Trophoblast cell (in vitro differentiated cells and primary cell): ENCODE results near the gene LIME1.

Experiments used
- DNase-seq, 2 donors: peaks; one replicate each; pipeline ENCODE4 v3.0.0-alpha.2; 2016
- H2AFZ ChIP-seq: 2 replicates; pipeline ENCODE4 v1.6.1; 2013; ENCODE audit warnings: low read length, moderate library complexity, mild to moderate bottlenecking; ENCODE audit not compliant: insufficient read depth, poor library complexity
- H2AK5ac ChIP-seq: 2 replicates; pipeline ENCODE4 v1.6.1; 2013; ENCODE audit warnings: mild to moderate bottlenecking, low read length
- H2BK120ac ChIP-seq: 2 replicates; pipeline ENCODE4 v1.6.1; 2013; ENCODE audit warnings: low read length, mild to moderate bottlenecking, moderate library complexity; ENCODE audit not compliant: insufficient read depth, poor library complexity
- H2BK12ac ChIP-seq: 2 replicates; pipeline ENCODE4 v1.6.1; 2013; ENCODE audit warnings: mild to moderate bottlenecking, low read length, moderate library complexity
- H2BK5ac ChIP-seq: 2 replicates; pipeline ENCODE4 v1.6.1; 2013; ENCODE audit warnings: low read length, low read depth, moderate library complexity, mild to moderate bottlenecking; ENCODE audit not compliant: poor library complexity
- H3K14ac ChIP-seq: 2 replicates; pipeline ENCODE4 v1.6.1; 2013; ENCODE audit warnings: mild to moderate bottlenecking, low read length
- H3K18ac ChIP-seq: 2 replicates; pipeline ENCODE4 v1.6.1; 2013; ENCODE audit warnings: mild to moderate bottlenecking, low read length
- H3K23ac ChIP-seq: 2 replicates; pipeline ENCODE4 v1.6.1; 2013; ENCODE audit warnings: low read length
- H3K27ac ChIP-seq: 2 replicates; pipeline ENCODE4 v1.5.1; 2013; ENCODE audit warnings: low read depth, mild to moderate bottlenecking, inconsistent platforms, low read length, moderate library complexity
- H3K27me3 ChIP-seq: 2 replicates; pipeline ENCODE4 v1.6.1; 2013; ENCODE audit warnings: inconsistent platforms, mild to moderate bottlenecking, low read length, moderate library complexity; ENCODE audit not compliant: insufficient read depth
- H3K36me3 ChIP-seq, 2 experiments: 1 replicate in 1 of 2; 2 replicates in 1 of 2; pipeline ENCODE4 v1.6.1; 2013; ENCODE audit warnings: low read length in 2 of 2, mild to moderate bottlenecking in 2 of 2, moderate library complexity in 1 of 2; ENCODE audit not compliant: insufficient read depth in 2 of 2, control insufficient read depth in 1 of 2
- H3K4ac ChIP-seq: 2 replicates; pipeline ENCODE4 v1.6.1; 2013; ENCODE audit warnings: low read depth, mild to moderate bottlenecking, low read length, moderate library complexity
- H3K4me1 ChIP-seq, 2 experiments: 1 replicate in 1 of 2; 2 replicates in 1 of 2; pipeline ENCODE4 v1.6.1; 2013; ENCODE audit warnings: low read length in 2 of 2, mild to moderate bottlenecking in 2 of 2, moderate library complexity in 1 of 2; ENCODE audit not compliant: insufficient read depth in 2 of 2, control insufficient read depth in 1 of 2
- H3K4me2 ChIP-seq: 2 replicates; pipeline ENCODE4 v1.6.1; 2013; ENCODE audit warnings: inconsistent platforms, mild to moderate bottlenecking, low read length, moderate library complexity
- H3K4me3 ChIP-seq: 2 replicates; pipeline ENCODE4 v1.5.1; 2013; ENCODE audit warnings: mild to moderate bottlenecking, low read depth, low read length, inconsistent platforms
- H3K79me1 ChIP-seq: one replicate; pipeline ENCODE4 v1.6.1; 2013; ENCODE audit warnings: low read length
- H3K79me2 ChIP-seq: 2 replicates; pipeline ENCODE4 v1.6.1; 2013; ENCODE audit warnings: low read length, mild to moderate bottlenecking; ENCODE audit not compliant: control insufficient read depth, insufficient read depth, poor library complexity
- H3K9ac ChIP-seq: 2 replicates; pipeline ENCODE4 v1.6.1; 2013; ENCODE audit warnings: mild to moderate bottlenecking, low read length
- H3K9me3 ChIP-seq: 2 replicates; pipeline ENCODE4 v1.6.1; 2013; ENCODE audit warnings: low read depth, mild to moderate bottlenecking, control low read depth, inconsistent platforms, low read length; ENCODE audit not compliant: insufficient read depth
- H4K12ac ChIP-seq: 2 replicates; pipeline ENCODE4 v1.6.1; 2013; ENCODE audit warnings: low read depth, mild to moderate bottlenecking, low read length, moderate library complexity
- H4K8ac ChIP-seq: 2 replicates; pipeline ENCODE4 v1.6.1; 2013; ENCODE audit warnings: low read depth, mild to moderate bottlenecking, low read length, moderate library complexity
- H4K91ac ChIP-seq: one replicate; pipeline ENCODE4 v1.6.1; 2013; ENCODE audit warnings: low read depth, mild to moderate bottlenecking, low read length, moderate library complexity
- WGBS: extraction: QIAGEN DNeasy Blood & Tissue Kit; methylation state at CpG from one replicate; pipeline ENCODE4 v1.1.7; 2013; ENCODE audit warnings: missing lambda C conversion rate; ENCODE audit not compliant: insufficient read length, insufficient coverage; ENCODE audit errors: extremely low coverage; 5-methylcytosine and 5-hydroxymethylcytosine counted together

LIME1 gene

GRCh38 chr20:63737945-63738686 lies 1.7 kb downstream of the LIME1 start:
- H2BK120ac ChIP-seq = no peak overlapping the region
- no peak overlapping the region for H3K9ac ChIP-seq
- no peak overlapping the region for H4K91ac ChIP-seq
- DNase-seq = peak; percentile 23 to 35
- H3K4ac ChIP-seq = no peak overlapping the region
- no peak overlapping the region for H3K27ac ChIP-seq
- H2BK12ac ChIP-seq = no peak overlapping the region
- H4K8ac ChIP-seq = no peak overlapping the region
- H3K4me2 ChIP-seq = peak overlapping the region; percentile 95
- H2AK5ac ChIP-seq = no peak overlapping the region
- no peaks in the 10 kb centered on the region for H3K27me3 ChIP-seq
- no peaks in the 10 kb centered on the region for H3K9me3 ChIP-seq
- peaks cover 15% of the 10 kb centered on the region for H3K79me1 ChIP-seq
- H3K23ac ChIP-seq = no peak overlapping the region
- H2AFZ ChIP-seq = no peak overlapping the region
- no peak overlapping the region for H4K12ac ChIP-seq
- no CpG with 5 or more reads among the region's 43 CpGs for WGBS
- peaks cover 52% of the 10 kb centered on the region in 2 experiments for H3K36me3 ChIP-seq
- no peak overlapping the region for H2BK5ac ChIP-seq
- H3K79me2 ChIP-seq = peaks cover 7% of the 10 kb centered on the region
- H3K4me1 ChIP-seq = peaks cover 16% of the 10 kb centered on the region in 2 experiments
- H3K18ac ChIP-seq = no peak overlapping the region
- no peak overlapping the region for H3K14ac ChIP-seq
- no peak overlapping the region for H3K4me3 ChIP-seq

- H3K4me3 ChIP-seq = no peak overlapping the region
- peak overlapping the region; percentile 74 for H3K27ac ChIP-seq
- no peak overlapping the region for H2BK5ac ChIP-seq
- H3K23ac ChIP-seq = no peak overlapping the region
- no peak overlapping the region for H3K14ac ChIP-seq
- H4K8ac ChIP-seq = no peak overlapping the region
- peaks cover 51 to 52% of the 10 kb centered on the region in 2 experiments for H3K36me3 ChIP-seq
- no peak overlapping the region for H4K12ac ChIP-seq
- no peak overlapping the region for H3K9ac ChIP-seq
- no CpG with 5 or more reads among the region's 26 CpGs for WGBS
- peak overlapping the region; percentile 95 for H3K4me2 ChIP-seq
- no peak overlapping the region for H2AFZ ChIP-seq
- H3K4ac ChIP-seq = no peak overlapping the region
- H3K79me2 ChIP-seq = peaks cover 7% of the 10 kb centered on the region
- peak; percentile 60 to 66 for DNase-seq
- H3K9me3 ChIP-seq = no peaks in the 10 kb centered on the region
- H3K27me3 ChIP-seq = no peaks in the 10 kb centered on the region
- no peak overlapping the region for H2BK120ac ChIP-seq
- H3K4me1 ChIP-seq = peaks cover 16% of the 10 kb centered on the region in 2 experiments
- peaks cover 15% of the 10 kb centered on the region for H3K79me1 ChIP-seq
- no peak overlapping the region for H4K91ac ChIP-seq
- no peak overlapping the region for H3K18ac ChIP-seq
- H2BK12ac ChIP-seq = no peak overlapping the region
- H2AK5ac ChIP-seq = no peak overlapping the region
Observed at GRCh38 chr20:63738687-63739129, 2.2 kb downstream of the LIME1 start.

GRCh38 chr20:63739130-63740069 lies 2.9 kb downstream of the LIME1 start, which contains the start of gene SLC2A4RG:
Gene SLC2A4RG (plus strand): TSS chr20:63739776. CDS start chr20:63739913, 137 bp downstream.
- H4K12ac ChIP-seq = peak within 1 kb of the TSS; percentile 76
- peak within 1 kb of the TSS; percentile 89 for H3K14ac ChIP-seq
- no peak within 1 kb of the TSS for H3K23ac ChIP-seq
- H2AFZ ChIP-seq = peak within 1 kb of the TSS; percentile 89
- peaks cover 7% of the 10 kb centered on the region for H3K79me2 ChIP-seq
- peak within 1 kb of the TSS; percentile 77 for H3K27ac ChIP-seq
- peak; percentile 68 to 87 for DNase-seq
- no CpG with 5 or more reads among the region's 136 CpGs for WGBS
- H3K4me1 ChIP-seq = peaks cover 16% of the 10 kb centered on the region in 2 experiments
- H3K79me1 ChIP-seq = peaks cover 15% of the 10 kb centered on the region
- H2BK120ac ChIP-seq = peak within 1 kb of the TSS; percentile 88
- peak within 1 kb of the TSS; percentile 75 for H4K8ac ChIP-seq
- H4K91ac ChIP-seq = peak within 1 kb of the TSS; percentile 86
- peak within 1 kb of the TSS; percentile 57 for H3K4ac ChIP-seq
- H3K4me2 ChIP-seq = peak within 1 kb of the TSS; percentile 95
- peak within 1 kb of the TSS; percentile 77 for H3K9ac ChIP-seq
- peaks cover 44 to 47% of the 10 kb centered on the region in 2 experiments for H3K36me3 ChIP-seq
- peak within 1 kb of the TSS; percentile 86 for H3K18ac ChIP-seq
- peak within 1 kb of the TSS; percentile 82 for H2AK5ac ChIP-seq
- H2BK12ac ChIP-seq = peak within 1 kb of the TSS; percentile 39
- no peaks in the 10 kb centered on the region for H3K9me3 ChIP-seq
- H3K27me3 ChIP-seq = no peaks in the 10 kb centered on the region
- H3K4me3 ChIP-seq = peak within 1 kb of the TSS; percentile 78
- peak within 1 kb of the TSS; percentile 83 for H2BK5ac ChIP-seq

- Histone ChIP-seq H4K12ac (peak overlapping the region; percentile 76), H3K27me3 (no peaks in the 10 kb centered on the region), H3K4ac (peak overlapping the region; percentile 57), H2AFZ (peak overlapping the region; percentile 89), H3K4me2 (peak overlapping the region; percentile 61), H3K18ac (peak overlapping the region; percentile 86), H3K4me1 (peaks cover 16% of the 10 kb centered on the region in 2 experiments), H3K23ac (no peak overlapping the region), H3K14ac (peak overlapping the region; percentile 89), H2BK5ac (peak overlapping the region; percentile 83), H3K9ac (peak overlapping the region; percentile 77), H3K79me2 (peaks cover 7% of the 10 kb centered on the region), H3K4me3 (peak overlapping the region; percentile 78), H4K8ac (peak overlapping the region; percentile 75), H3K36me3 (peaks cover 37 to 43% of the 10 kb centered on the region in 2 experiments), H3K79me1 (peaks cover 15% of the 10 kb centered on the region), H2BK120ac (peak overlapping the region; percentile 88), H2BK12ac (no peak overlapping the region), H3K9me3 (no peaks in the 10 kb centered on the region), H2AK5ac (peak overlapping the region; percentile 76), H4K91ac (peak overlapping the region; percentile 86), H3K27ac (peak overlapping the region; percentile 77)
- DNase-seq = peak in 1 of 2 donors; percentile 29
- no CpG with 5 or more reads among the region's 80 CpGs for WGBS
Observed at GRCh38 chr20:63740070-63740626, 3.7 kb downstream of the LIME1 start.
